Stimulated activated CD8-positive, alpha-beta memory T cell treated with anti-CD3 and anti-CD28 coated beads, Interleukin-15, amount 100 ng/mL, for 4 hours (primary cell): Measurements from ENCODE around the gene ZBTB25.

ENCODE experiments used
- DNase-seq, 2 donors: peaks; one replicate each; pipeline ENCODE4 v3.0.0-alpha.2; 2020; ENCODE audit warnings: low read depth in 2 of 2

ZBTB25 gene

GRCh38 chr14:64478634-64479250 is 24.9 kb downstream of the ZBTB25 start:
- DNase-seq = no peak

GRCh38 chr14:64476438-64476837 is 27.2 kb downstream of the ZBTB25 start:
- DNase-seq = no peak

- DNase-seq = no peak
These were observed 27.9 kb downstream of the ZBTB25 start for GRCh38 chr14:64475585-64476273.

- no peak for DNase-seq
These were observed 28.9 kb downstream of the ZBTB25 start for GRCh38 chr14:64474698-64475097.

- no peak for DNase-seq
These were observed 29.6 kb downstream of the ZBTB25 start for GRCh38 chr14:64474041-64474440.

- DNase-seq = no peak
These were observed 35.2 kb downstream of the ZBTB25 start for GRCh38 chr14:64468451-64468850.

- DNase-seq = no peak
These were observed 36.1 kb downstream of the ZBTB25 start for GRCh38 chr14:64467566-64467965.

- DNase-seq = no peak
These were observed 36.5 kb downstream of the ZBTB25 start for GRCh38 chr14:64467101-64467500.

- DNase-seq = no peak
These were observed 37.6 kb downstream of the ZBTB25 start for GRCh38 chr14:64465831-64466554.

- peak; percentile 19 to 48 for DNase-seq
These were observed 38.3 kb downstream of the ZBTB25 start, which contains the start of gene AKAP5 for GRCh38 chr14:64465191-64465822. Gene AKAP5, plus strand, starts transcription at chr14:64465499. Its CDS starts 2,896 bp downstream, at chr14:64468395.

- no peak for DNase-seq
These were observed 39.0 kb downstream of the ZBTB25 start for GRCh38 chr14:64464651-64465050.

- no peak for DNase-seq
These were observed 39.8 kb downstream of the ZBTB25 start for GRCh38 chr14:64463873-64464272.

- DNase-seq = no peak
These were observed 40.4 kb downstream of the ZBTB25 start for GRCh38 chr14:64463195-64463594.

- DNase-seq = no peak
These were observed 42.4 kb downstream of the ZBTB25 start for GRCh38 chr14:64461221-64461620.

GRCh38 chr14:64459405-64460136 is 44.1 kb downstream of the ZBTB25 start:
- no peak for DNase-seq

GRCh38 chr14:64454671-64455070 is 49.0 kb downstream of the ZBTB25 start:
- no peak for DNase-seq

GRCh38 chr14:64450255-64450654 is 53.4 kb downstream of the ZBTB25 start:
- DNase-seq = no peak

GRCh38 chr14:64447876-64448670 is 55.6 kb downstream of the ZBTB25 start:
- DNase-seq = peak in 1 of 2 donors; percentile 18

GRCh38 chr14:64444984-64445845 is 58.4 kb downstream of the ZBTB25 start:
- DNase-seq = peak; percentile 20 to 27

- no peak for DNase-seq
These were observed 59.5 kb downstream of the ZBTB25 start for GRCh38 chr14:64444140-64444539.
